ENCODE measurements around the gene PPP5C. TPM values are rescaled to one million over a fixed set of nuclear protein-coding genes. Genes with fewer than 3 reads are reported as not detected.
"Not testable (repeated sequence)": the region's sequence is repeated elsewhere in the genome, so short reads cannot be mapped to it uniquely, and the experiment has no call there.

The PPP5C gene
- total RNA-seq, 2 donors from 2014 or later: 87.4 to 153 TPM

GRCh38 chr19:46361915-46362314 lies 15.0 kb downstream of the PPP5C start:
- Mint-ChIP-seq H3K27ac (peak overlapping the region; percentile 47 to 65), H3K27me3 (no peaks in the 10 kb centered on the region), H3K9me3 (no peaks in the 10 kb centered on the region), H3K4me1 (ENCODE audit: low read depth in 2 of 2) (peaks cover 36 to 41% of the 10 kb centered on the region in 2 donors), H3K4me3 (peak overlapping the region; percentile 89), H3K36me3 (peaks cover 6% of the 10 kb centered on the region)
- DNase-seq (ENCODE audit: low spot score): no peak
- peak in 1 of 2 donors; percentile 72 for ATAC-seq

- no peak for DNase-seq (ENCODE audit: low spot score)
- Mint-ChIP-seq H3K9me3 (no peaks in the 10 kb centered on the region), H3K27ac (no peak overlapping the region), H3K4me1 (ENCODE audit: low read depth in 2 of 2) (peaks cover 32 to 35% of the 10 kb centered on the region in 2 donors), H3K36me3 (peaks cover 6% of the 10 kb centered on the region), H3K27me3 (no peaks in the 10 kb centered on the region), H3K4me3 (no peak overlapping the region)
- no peak for ATAC-seq
Measured at GRCh38 chr19:46364359-46364758, 17.5 kb downstream of the PPP5C start.

DNA sequence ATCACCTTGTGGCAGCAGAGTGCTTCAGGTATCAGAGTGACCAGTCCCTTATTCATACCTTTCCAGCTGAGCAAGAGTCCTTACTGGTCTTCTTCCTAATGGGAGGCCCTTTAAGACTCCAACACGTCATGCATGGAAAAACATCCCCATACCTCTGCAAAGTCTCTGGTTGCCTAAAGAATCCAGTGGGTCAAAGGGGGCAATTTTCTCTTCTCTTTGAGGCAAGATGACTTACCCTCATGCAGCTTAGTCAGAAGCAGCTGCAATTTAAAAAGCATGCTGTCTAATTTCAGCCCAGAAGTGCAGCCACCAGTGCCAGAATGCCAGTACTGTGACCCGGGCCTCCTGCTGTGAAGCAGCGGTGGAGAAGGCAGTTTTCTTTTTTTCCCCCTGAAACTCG lies 18.7 kb downstream of the PPP5C start:
- ATAC-seq (no peak), DNase-seq (ENCODE audit: low spot score) (no peak)
- peaks cover 6% of the 10 kb centered on the region for H3K36me3 Mint-ChIP-seq
- no peak overlapping the region for H3K27ac Mint-ChIP-seq
- H3K9me3 Mint-ChIP-seq: no peaks in the 10 kb centered on the region
- H3K4me1 Mint-ChIP-seq (ENCODE audit: low read depth in 2 of 2): peaks cover 35 to 36% of the 10 kb centered on the region in 2 donors
- no peak overlapping the region for H3K4me3 Mint-ChIP-seq
- no peaks in the 10 kb centered on the region for H3K27me3 Mint-ChIP-seq

DNA sequence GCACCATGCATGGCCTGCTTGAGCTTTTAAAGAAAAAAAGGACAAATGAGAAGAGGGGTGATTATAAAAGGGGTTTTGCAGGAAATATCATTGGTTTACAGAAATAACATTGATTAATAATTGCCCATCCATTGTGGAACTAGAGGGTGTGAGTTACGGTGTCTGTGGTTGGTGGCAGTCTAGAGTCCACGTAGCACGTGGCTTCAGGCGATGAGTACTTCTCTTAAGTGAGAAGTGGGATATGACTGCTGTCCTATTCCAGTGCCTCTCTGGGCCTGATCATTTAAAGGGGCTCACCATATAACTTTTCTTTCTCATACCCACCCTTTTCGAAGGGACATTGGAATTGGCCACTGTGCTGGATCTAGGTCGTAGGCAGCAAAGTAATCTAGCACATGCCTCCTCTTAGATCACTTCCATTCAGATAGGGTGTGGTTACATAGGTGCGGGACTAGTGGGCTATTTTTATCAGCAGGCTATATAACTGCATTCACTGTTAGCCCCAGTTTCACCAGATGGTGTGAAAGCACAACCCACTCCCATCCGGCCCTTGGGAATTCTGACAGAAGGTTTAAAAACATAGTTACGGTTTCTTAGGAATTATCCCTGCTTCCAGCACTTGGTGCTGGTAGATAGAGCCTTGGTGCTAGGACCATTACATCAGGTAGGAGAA lies 19.9 kb downstream of the PPP5C start:
- Mint-ChIP-seq H3K4me1 (ENCODE audit: low read depth in 2 of 2) (peaks cover 39 to 45% of the 10 kb centered on the region in 2 donors), H3K4me3 (no peak overlapping the region), H3K9me3 (no peaks in the 10 kb centered on the region), H3K36me3 (peaks cover 4% of the 10 kb centered on the region), H3K27me3 (no peaks in the 10 kb centered on the region), H3K27ac (peak overlapping the region in 1 of 2 donors; percentile 41)
- DNase-seq (ENCODE audit: low spot score): no peak
- ATAC-seq: peak in 1 of 2 donors; percentile 68

- H3K27ac Mint-ChIP-seq: peak overlapping the region in 1 of 2 donors; percentile 41
- no peaks in the 10 kb centered on the region for H3K27me3 Mint-ChIP-seq
- H3K4me3 Mint-ChIP-seq: no peak overlapping the region
- H3K4me1 Mint-ChIP-seq (ENCODE audit: low read depth in 2 of 2): peaks cover 36 to 44% of the 10 kb centered on the region in 2 donors
- no peak for ATAC-seq
- no peak for DNase-seq (ENCODE audit: low spot score)
- no peaks in the 10 kb centered on the region for H3K36me3 Mint-ChIP-seq
- no peaks in the 10 kb centered on the region for H3K9me3 Mint-ChIP-seq
Measured at GRCh38 chr19:46367426-46367825, 20.5 kb downstream of the PPP5C start.

DNA sequence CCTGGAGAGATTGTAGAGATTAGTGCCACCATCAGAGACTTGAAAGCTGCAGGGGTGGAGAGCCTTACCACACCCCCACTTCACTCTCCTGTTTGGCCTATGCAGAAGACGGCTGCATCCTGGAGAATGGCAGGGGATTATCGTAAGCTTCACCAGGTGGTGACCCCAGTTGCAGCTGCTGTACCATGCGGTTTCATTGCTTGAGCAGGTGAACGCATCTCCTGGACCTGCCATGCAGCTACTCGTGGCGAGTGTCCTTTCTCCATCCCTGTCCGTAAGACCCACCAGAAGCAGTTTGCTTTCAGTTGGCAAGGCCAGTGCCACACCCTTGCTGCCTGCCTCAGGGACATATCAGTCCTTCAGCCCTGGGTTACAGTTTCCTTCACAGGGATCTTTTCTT lies 21.2 kb downstream of the PPP5C start:
- DNase-seq (ENCODE audit: low spot score) (no peak), ATAC-seq (no peak)
- H3K4me3 Mint-ChIP-seq: no peak overlapping the region
- H3K4me1 Mint-ChIP-seq (ENCODE audit: low read depth in 2 of 2): peaks cover 36 to 44% of the 10 kb centered on the region in 2 donors
- H3K27me3 Mint-ChIP-seq: no peaks in the 10 kb centered on the region
- H3K27ac Mint-ChIP-seq: no peak overlapping the region
- no peaks in the 10 kb centered on the region for H3K36me3 Mint-ChIP-seq
- no peaks in the 10 kb centered on the region for H3K9me3 Mint-ChIP-seq

DNA sequence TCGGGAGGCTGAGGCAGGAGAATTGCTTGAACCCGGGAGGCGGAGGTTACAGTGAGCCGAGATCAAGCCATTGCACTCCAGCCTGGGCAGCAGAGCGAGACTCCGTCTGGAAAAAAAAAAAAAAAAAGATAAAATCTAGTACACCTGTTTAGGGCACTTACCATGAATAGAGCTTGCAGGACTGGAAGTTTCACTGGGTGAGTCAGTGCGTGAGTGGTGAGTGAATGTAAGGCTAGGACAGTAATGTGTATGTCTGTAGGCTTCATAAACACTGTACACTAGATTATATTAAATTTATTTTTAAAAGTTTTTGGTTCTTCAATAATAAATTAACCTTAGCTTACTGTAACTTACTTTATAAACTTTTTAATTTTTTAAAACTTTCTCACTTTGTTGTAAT lies 22.9 kb downstream of the PPP5C start:
- Mint-ChIP-seq H3K27ac (no peak overlapping the region), H3K4me3 (no peak overlapping the region), H3K36me3 (no peaks in the 10 kb centered on the region), H3K27me3 (no peaks in the 10 kb centered on the region), H3K4me1 (ENCODE audit: low read depth in 2 of 2) (peaks cover 30 to 39% of the 10 kb centered on the region in 2 donors), H3K9me3 (no peaks in the 10 kb centered on the region)
- no peak for DNase-seq (ENCODE audit: low spot score)
- ATAC-seq: no peak

DNA sequence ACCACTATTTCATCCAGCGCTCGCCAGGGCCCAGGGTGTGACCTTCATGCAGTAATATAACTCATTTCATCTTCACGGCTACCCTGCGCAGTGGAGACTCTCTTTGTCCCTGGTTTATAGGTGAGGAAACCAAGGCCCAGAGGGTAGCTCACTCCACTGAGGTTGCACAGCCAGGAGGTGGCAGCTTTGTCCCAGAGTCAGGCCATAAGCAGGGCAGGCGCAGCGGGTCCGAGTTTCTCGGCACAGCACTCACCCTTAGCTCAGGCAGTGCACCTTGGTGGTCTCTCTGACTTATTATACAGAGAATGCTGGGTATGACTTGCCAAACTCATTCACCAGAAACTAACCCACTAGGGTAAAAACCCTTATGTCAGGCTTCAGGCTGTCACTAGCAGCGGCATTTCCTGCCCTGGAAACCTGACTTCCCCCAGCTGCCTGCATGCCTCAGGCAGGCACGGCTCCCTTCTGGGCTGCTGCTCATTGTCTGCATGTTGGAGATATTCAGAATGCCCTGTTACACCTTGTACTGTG lies 24.5 kb downstream of the PPP5C start:
- peak overlapping the region in 1 of 2 donors; percentile 93 for H3K27ac Mint-ChIP-seq
- peak; percentile 41 to 79 for ATAC-seq
- no peaks in the 10 kb centered on the region for H3K27me3 Mint-ChIP-seq
- no peak overlapping the region for H3K4me3 Mint-ChIP-seq
- DNase-seq (ENCODE audit: low spot score): no peak
- H3K36me3 Mint-ChIP-seq: no peaks in the 10 kb centered on the region
- H3K9me3 Mint-ChIP-seq: no peaks in the 10 kb centered on the region
- peaks cover 21 to 31% of the 10 kb centered on the region in 2 donors for H3K4me1 Mint-ChIP-seq (ENCODE audit: low read depth in 2 of 2)

- Mint-ChIP-seq H3K4me1 (ENCODE audit: low read depth in 2 of 2) (peaks cover 14 to 25% of the 10 kb centered on the region in 2 donors), H3K4me3 (no peak overlapping the region), H3K27ac (no peak overlapping the region), H3K9me3 (no peaks in the 10 kb centered on the region), H3K27me3 (no peaks in the 10 kb centered on the region), H3K36me3 (peaks cover 5% of the 10 kb centered on the region)
- DNase-seq (ENCODE audit: low spot score) (no peak), ATAC-seq (no peak)
Measured at GRCh38 chr19:46372901-46373490, 26.1 kb downstream of the PPP5C start.

GRCh38 chr19:46373491-46374359 lies 26.8 kb downstream of the PPP5C start:
- peaks cover 14 to 23% of the 10 kb centered on the region in 2 donors for H3K4me1 Mint-ChIP-seq (ENCODE audit: low read depth in 2 of 2)
- DNase-seq (ENCODE audit: low spot score) (no peak), ATAC-seq (no peak)
- peaks cover 8% of the 10 kb centered on the region for H3K36me3 Mint-ChIP-seq
- H3K27ac Mint-ChIP-seq: no peak overlapping the region
- H3K27me3 Mint-ChIP-seq: no peaks in the 10 kb centered on the region
- H3K4me3 Mint-ChIP-seq: no peak overlapping the region
- no peaks in the 10 kb centered on the region for H3K9me3 Mint-ChIP-seq

DNA sequence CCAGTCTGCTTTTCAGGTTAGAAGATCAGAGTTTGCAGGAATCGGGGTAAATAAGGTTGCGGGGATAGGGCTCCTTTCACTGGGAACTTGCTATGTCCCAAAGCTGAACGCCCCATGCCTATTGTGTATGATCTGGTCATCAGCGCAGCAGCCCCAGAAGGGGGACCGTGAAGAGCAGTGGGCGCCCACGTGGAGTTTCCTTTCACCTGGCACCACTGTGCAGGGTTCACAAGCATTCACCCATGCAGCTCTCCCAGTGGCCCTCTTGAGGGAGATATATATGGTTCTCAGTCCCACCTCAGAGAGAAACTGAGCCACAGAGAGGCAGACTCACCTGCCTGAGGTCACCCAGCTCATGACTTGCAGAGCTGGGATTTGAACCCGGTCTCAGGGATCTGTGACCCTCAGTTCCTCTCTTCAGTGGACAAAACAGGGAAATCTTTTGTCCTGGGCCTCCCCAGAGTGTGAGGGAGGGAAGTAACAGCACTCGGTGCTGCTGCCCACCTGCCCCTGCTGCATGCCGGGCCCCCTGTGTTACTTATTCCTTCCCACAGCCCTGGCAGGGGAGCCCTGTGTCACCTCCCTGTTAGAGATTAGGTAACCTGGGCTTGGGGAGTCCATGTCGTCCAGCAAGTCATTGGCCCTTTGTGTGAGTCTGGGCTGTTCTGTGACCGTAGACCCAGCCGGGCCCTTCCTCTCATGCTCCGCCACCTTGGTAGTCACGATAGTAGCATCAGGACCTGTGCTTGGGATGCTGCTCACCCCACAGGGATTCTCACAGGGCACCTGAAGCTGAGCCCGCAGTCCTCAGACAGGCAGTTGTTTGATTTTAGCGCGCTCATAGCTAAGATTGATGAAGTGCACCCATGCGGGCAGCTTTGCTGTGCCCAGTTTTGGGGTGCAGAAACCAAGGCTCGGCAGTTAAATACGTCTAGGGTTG lies 27.9 kb downstream of the PPP5C start:
- DNase-seq (ENCODE audit: low spot score) (no peak), ATAC-seq (no peak)
- Mint-ChIP-seq H3K4me1 (ENCODE audit: low read depth in 2 of 2) (peaks cover 14 to 19% of the 10 kb centered on the region in 2 donors), H3K36me3 (peaks cover 14% of the 10 kb centered on the region), H3K27ac (no peak overlapping the region), H3K27me3 (no peaks in the 10 kb centered on the region), H3K4me3 (no peak overlapping the region), H3K9me3 (no peaks in the 10 kb centered on the region)

GRCh38 chr19:46375476-46376067 lies 28.7 kb downstream of the PPP5C start:
- H3K4me3 Mint-ChIP-seq; H3K27me3 Mint-ChIP-seq; DNase-seq (ENCODE audit: low spot score); H3K9me3 Mint-ChIP-seq; H3K27ac Mint-ChIP-seq; ATAC-seq: not testable (repeated sequence)
- Mint-ChIP-seq H3K4me1 (ENCODE audit: low read depth in 2 of 2) (peaks cover 14 to 18% of the 10 kb centered on the region in 2 donors), H3K36me3 (peaks cover 18% of the 10 kb centered on the region)
